A549 treated with Hydrocortisone at 1 μM for 4 hours (cell line): ENCODE data around the gene NOG. TPM values are rescaled to one million over a fixed set of nuclear protein-coding genes. Genes with fewer than 3 reads are reported as not detected.

Experiments
- total RNA-seq: library from RNA; stranded (reverse); fragments of 200-300 nt; extraction: Qiagen RNA extraction; gene quantifications from 5 replicates; pipeline ENCODE4 v1.2.3, GENCODE V29; 2022

The NOG gene
- 0.58 to 1.1 TPM (median 0.91 TPM) in 5 replicates for total RNA-seq

DNA sequence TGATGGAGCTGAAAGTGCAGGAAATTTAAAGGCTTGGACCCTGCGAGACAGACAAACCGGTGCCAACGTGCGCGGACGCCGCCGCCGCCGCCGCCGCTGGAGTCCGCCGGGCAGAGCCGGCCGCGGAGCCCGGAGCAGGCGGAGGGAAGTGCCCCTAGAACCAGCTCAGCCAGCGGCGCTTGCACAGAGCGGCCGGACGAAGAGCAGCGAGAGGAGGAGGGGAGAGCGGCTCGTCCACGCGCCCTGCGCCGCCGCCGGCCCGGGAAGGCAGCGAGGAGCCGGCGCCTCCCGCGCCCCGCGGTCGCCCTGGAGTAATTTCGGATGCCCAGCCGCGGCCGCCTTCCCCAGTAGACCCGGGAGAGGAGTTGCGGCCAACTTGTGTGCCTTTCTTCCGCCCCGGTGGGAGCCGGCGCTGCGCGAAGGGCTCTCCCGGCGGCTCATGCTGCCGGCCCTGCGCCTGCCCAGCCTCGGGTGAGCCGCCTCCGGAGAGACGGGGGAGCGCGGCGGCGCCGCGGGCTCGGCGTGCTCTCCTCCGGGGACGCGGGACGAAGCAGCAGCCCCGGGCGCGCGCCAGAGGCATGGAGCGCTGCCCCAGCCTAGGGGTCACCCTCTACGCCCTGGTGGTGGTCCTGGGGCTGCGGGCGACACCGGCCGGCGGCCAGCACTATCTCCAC lies at the start of gene NOG:
Gene NOG, plus strand, starts transcription at position 54 of the 674 bp plus-strand sequence. Its CDS starts 525 bp downstream, at position 579.

Other genes with a start within 250 kb of the NOG start
- 1.2 to 2.2 TPM (median 1.8 TPM) in 5 replicates for gene C17orf67, start 240.2 kb downstream of the NOG start, total RNA-seq
- gene DGKE, start 240.5 kb downstream of the NOG start, total RNA-seq = 3.6 to 4.4 TPM (median 3.8 TPM) in 5 replicates